Measurements from ENCODE around the gene PFKFB1.

DNA sequence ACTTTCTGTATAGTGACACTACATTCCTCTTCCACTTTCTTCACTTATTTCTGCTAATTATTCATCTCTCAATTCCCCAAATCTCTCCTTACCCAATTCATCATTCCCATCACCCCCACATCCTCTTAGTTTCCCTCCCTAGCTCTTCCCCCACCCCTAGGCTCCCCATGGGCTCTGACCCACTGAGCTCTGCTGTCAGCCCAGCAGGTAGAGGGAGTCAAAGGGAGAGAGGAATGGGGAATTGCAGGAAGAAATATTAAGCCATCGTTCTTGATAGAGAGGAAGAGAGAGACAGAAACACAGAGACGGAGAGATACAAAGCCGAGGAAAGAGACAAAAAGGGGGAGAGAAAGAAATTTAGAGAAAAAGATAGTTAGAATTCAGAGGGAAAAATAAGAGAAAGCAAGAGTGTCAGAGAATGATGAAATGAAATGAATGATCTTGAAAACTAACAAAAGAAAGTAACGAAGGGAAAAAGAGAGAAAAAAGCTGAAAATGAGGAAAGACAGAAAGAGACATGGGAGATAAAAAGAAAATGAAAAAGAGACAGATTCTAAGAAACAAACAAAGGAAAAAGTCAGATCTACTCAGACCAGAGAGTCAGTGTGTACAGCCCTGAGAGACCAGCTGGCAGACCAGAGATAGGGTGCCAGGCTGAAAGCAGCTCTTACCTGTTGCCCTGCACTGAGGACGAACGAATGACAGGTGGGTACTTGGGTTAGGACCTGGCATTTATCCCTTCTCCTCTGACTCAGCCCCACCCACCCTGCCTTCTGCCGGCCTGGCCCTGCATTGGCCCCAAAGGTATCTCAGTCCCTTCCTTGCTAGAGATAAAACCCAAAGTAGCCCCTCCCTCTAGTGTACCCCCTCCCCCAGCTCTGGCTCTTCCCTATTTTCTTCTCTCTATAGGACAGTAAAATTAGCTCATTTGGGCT, 36.5 kb upstream of the PFKFB1 start, which contains the start of gene ALAS2:
- TF ChIP-seq, protein P1, sequence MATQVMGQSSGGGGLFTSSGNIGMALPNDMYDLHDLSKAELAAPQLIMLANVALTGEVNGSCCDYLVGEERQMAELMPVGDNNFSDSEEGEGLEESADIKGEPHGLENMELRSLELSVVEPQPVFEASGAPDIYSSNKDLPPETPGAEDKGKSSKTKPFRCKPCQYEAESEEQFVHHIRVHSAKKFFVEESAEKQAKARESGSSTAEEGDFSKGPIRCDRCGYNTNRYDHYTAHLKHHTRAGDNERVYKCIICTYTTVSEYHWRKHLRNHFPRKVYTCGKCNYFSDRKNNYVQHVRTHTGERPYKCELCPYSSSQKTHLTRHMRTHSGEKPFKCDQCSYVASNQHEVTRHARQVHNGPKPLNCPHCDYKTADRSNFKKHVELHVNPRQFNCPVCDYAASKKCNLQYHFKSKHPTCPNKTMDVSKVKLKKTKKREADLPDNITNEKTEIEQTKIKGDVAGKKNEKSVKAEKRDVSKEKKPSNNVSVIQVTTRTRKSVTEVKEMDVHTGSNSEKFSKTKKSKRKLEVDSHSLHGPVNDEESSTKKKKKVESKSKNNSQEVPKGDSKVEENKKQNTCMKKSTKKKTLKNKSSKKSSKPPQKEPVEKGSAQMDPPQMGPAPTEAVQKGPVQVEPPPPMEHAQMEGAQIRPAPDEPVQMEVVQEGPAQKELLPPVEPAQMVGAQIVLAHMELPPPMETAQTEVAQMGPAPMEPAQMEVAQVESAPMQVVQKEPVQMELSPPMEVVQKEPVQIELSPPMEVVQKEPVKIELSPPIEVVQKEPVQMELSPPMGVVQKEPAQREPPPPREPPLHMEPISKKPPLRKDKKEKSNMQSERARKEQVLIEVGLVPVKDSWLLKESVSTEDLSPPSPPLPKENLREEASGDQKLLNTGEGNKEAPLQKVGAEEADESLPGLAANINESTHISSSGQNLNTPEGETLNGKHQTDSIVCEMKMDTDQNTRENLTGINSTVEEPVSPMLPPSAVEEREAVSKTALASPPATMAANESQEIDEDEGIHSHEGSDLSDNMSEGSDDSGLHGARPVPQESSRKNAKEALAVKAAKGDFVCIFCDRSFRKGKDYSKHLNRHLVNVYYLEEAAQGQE (IDR thresholded peaks at IDR 0.05; ENCODE audit: insufficient read depth in 1 of 2, low read depth in 2 of 2, low read length in 2 of 2) = no peak
- TF ChIP-seq TAF1 (IDR thresholded peaks at IDR 0.05; ENCODE audit: borderline replicate concordance, insufficient read depth, low read length) (no peak), POLR2AphosphoS5 (IDR thresholded peaks at IDR 0.05; ENCODE audit: low read depth, low read length) (no peak), SIN3A (IDR thresholded peaks at IDR 0.05; ENCODE audit: borderline replicate concordance, insufficient read depth, low read length) (no peak)
